Measurements from ENCODE around the gene CEP70.
"Not testable (repeated sequence)": the region's sequence is repeated elsewhere in the genome, so short reads cannot be mapped to it uniquely, and the experiment has no call there.

The CEP70 gene

GRCh38 chr3:138469874-138470273 is 124.2 kb downstream of the CEP70 start:
- DNase-seq (ENCODE audit: low read depth in 2 of 2), result no peak

GRCh38 chr3:138468886-138469285 is 125.2 kb downstream of the CEP70 start:
- no peak for DNase-seq (ENCODE audit: low read depth in 2 of 2)

GRCh38 chr3:138468451-138468850 is 125.6 kb downstream of the CEP70 start:
- DNase-seq (ENCODE audit: low read depth in 2 of 2), result no peak

GRCh38 chr3:138467931-138468330 is 126.1 kb downstream of the CEP70 start:
- DNase-seq (ENCODE audit: low read depth in 2 of 2), result no peak

GRCh38 chr3:138465925-138466324 is 128.1 kb downstream of the CEP70 start:
- DNase-seq (ENCODE audit: low read depth in 2 of 2), result no peak

- DNase-seq (ENCODE audit: low read depth in 2 of 2), result no peak
Observed at GRCh38 chr3:138465451-138465850, 128.6 kb downstream of the CEP70 start.

GRCh38 chr3:138464491-138464860 is 129.6 kb downstream of the CEP70 start:
- no peak for DNase-seq (ENCODE audit: low read depth in 2 of 2)

- DNase-seq (ENCODE audit: low read depth in 2 of 2), result no peak
Observed at GRCh38 chr3:138463724-138464490, 130.2 kb downstream of the CEP70 start.

GRCh38 chr3:138461896-138462295 is 132.2 kb downstream of the CEP70 start:
- DNase-seq (ENCODE audit: low read depth in 2 of 2), result no peak

- DNase-seq (ENCODE audit: low read depth in 2 of 2), result no peak
Observed at GRCh38 chr3:138461246-138461645, 132.8 kb downstream of the CEP70 start.

GRCh38 chr3:138460536-138461205 is 133.4 kb downstream of the CEP70 start:
- no peak for DNase-seq (ENCODE audit: low read depth in 2 of 2)

GRCh38 chr3:138459619-138460535 is 134.2 kb downstream of the CEP70 start:
- no peak for DNase-seq (ENCODE audit: low read depth in 2 of 2)

- no peak for DNase-seq (ENCODE audit: low read depth in 2 of 2)
Observed at GRCh38 chr3:138458774-138459499, 135.1 kb downstream of the CEP70 start.

GRCh38 chr3:138457863-138458735 is 136.0 kb downstream of the CEP70 start:
- no peak for DNase-seq (ENCODE audit: low read depth in 2 of 2)

- DNase-seq (ENCODE audit: low read depth in 2 of 2), result no peak
Observed at GRCh38 chr3:138456961-138457862, 136.8 kb downstream of the CEP70 start.

GRCh38 chr3:138455801-138456716 is 138.0 kb downstream of the CEP70 start:
- no peak for DNase-seq (ENCODE audit: low read depth in 2 of 2)

GRCh38 chr3:138453940-138454339 is 140.1 kb downstream of the CEP70 start:
- not testable (repeated sequence) for DNase-seq (ENCODE audit: low read depth in 2 of 2)

GRCh38 chr3:138452436-138452835 is 141.6 kb downstream of the CEP70 start:
- DNase-seq (ENCODE audit: low read depth in 2 of 2), result no peak
